HG03064 (cell line): Measurements from ENCODE around the gene FAM9A.
"Not testable (repeated sequence)": the region's sequence is repeated elsewhere in the genome, so short reads cannot be mapped to it uniquely, and the experiment has no call there.

Source experiments
- ATAC-seq: cut with Tn5 transposase; IDR thresholded peaks from one replicate; pipeline ENCODE4 v1.9.1; 2021; ENCODE audit warnings: low read depth; ENCODE audit not compliant: unreplicated experiment

The FAM9A gene

DNA sequence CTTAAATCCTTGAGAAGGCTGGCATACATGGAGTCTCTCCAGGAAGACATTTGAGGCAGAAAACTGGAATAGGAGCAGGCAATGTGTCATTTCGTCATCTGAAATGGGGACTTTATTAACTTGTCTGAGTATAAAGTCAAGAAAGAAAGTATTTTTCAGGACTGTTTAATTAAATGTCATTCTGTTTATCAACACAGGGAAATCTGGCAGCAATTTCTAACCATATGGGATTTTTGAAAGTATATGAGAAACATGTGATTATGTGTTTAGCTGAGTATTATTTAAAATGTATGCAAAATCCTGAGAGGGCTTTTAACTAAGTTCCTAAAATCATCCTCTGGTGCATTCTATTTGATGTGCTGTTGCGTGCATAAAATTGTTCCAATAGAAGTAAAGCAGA, 3.9 kb upstream of the FAM9A start:
- ATAC-seq: no peak

DNA sequence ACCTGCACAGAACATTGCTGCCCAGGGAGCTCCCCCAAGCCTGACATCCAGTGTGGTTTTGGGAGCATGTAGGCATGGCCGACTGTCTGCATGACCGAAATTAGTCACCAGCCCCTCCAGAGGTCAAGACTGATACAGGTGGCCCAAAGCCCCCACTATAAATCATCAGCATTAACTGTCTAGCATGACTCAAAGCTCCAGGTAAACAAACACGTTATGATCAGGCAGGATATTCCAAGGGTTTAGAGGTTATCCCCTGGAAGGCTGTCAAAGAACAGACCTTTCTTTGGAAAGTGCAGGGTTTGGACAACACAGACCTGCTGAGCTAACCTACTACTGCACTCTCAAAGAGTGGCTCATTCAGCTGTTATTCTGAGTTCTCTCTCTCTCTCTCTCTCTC, 2.1 kb upstream of the FAM9A start:
- ATAC-seq: no peak

DNA sequence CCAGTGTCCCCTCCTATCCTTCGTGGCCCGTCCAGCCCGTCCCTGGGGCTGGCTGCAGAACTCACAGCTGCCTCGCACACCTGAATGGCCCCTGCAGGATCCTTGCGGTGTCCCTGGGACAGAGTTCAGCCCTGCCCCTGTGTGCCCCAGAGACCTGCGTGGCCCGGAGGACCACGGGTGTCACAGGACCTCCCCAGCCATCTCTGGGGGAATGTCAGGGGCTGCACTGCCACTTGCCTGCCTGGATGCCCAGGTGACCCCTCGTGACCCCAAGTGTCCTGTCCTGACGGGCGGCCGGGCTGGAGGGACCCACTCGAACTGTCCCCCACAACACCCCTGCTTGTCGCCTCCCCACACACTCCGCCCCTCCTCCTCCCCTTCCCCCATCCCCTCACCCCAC, 832 bp downstream of the FAM9A start:
- not testable (repeated sequence) for ATAC-seq

DNA sequence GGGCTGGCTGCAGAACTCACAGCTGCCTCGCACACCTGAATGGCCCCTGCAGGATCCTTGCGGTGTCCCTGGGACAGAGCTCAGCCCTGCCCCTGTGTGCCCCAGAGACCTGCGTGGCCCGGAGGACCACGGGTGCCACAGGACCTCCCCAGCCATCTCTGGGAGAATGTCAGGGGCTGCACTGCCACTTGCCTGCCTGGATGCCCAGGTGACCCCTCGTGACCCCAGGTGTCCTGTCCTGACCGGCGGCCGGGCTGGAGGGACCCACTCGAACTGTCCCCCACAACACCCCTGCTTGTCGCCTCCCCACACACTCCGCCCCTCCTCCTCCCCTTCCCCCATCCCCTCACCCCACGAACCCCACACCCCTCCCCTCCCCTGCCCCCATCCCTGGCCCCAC, 1.9 kb downstream of the FAM9A start:
- not testable (repeated sequence) for ATAC-seq

DNA sequence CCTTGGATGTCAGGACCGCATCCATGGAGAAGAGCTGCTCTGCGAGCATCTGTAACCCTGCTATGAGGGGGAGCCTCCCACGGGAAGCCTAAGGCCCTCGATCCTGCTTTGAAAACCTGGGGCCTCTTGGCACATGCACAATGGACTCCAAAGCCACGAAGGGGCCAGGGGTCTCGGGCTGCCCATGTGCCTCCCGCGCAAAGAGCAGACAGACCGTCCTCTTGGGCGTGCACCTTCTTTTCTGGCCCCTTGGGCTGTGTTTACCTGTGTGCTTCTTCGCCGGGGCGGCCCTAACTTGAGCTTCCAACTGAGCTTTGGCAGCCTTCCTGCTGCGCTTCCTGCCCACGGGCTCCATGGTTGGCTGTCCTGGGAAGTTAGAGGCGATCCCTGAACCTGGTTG, 2.5 kb downstream of the FAM9A start:
- not testable (repeated sequence) for ATAC-seq

DNA sequence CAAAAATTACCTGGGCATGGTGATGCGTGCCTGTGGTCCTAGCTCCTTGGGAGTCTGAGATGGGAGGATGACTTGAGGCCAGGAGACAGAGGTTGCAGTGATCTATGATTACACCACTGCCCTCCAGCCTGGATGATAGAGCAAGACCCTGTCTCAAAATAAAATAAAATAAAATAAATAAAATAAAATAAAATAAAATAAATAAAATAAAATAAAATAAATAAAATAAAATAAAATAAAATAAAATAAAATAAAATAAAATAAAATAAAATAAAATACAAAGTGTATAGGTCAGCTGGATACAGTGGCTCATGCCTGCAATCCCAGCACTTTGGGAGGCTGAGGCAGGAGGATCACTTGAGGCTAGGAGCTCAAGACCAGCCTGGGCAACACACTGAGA, 14.1 kb downstream of the FAM9A start:
- not testable (repeated sequence) for ATAC-seq

DNA sequence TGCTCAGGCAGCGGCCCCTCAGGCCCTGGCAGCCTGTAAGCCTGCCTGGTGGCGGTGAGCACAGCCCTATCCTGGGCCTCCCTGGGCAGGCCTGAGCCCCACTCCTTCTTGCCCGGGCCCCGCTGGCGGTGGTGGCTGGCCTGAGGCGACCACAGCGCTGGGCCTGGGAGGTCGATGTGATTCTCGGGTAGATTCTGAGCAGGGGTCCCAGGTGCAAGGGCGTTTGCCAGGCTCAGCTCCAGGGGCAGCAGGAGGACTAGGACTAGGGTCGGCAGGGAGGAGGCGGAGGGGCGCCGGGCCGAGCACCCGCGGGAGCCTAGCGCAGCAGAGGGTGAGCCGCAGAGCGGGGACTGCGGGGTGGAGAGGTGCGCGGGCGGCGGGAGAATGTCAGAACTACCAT, 17.0 kb downstream of the FAM9A start:
- no peak for ATAC-seq

DNA sequence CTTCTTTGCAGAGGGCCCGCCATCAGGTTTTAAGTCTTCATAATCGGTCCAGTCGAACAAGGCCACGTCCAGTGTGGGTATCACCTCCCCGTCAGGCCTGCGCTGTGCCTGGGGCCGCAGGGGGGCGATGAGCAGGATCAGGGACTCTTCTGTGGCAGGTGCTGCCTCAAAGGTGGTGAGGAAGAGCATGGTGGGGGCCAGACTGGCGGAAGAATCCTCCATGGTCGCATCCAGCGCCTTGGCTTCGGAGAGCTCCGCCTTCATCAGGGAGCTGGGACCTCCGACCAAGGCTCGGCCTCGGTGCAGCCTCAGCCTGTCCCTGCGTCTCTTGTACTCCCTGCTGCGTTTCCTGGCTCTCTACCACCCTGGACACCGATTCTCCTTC, 17.5 kb downstream of the FAM9A start:
- ATAC-seq: no peak

DNA sequence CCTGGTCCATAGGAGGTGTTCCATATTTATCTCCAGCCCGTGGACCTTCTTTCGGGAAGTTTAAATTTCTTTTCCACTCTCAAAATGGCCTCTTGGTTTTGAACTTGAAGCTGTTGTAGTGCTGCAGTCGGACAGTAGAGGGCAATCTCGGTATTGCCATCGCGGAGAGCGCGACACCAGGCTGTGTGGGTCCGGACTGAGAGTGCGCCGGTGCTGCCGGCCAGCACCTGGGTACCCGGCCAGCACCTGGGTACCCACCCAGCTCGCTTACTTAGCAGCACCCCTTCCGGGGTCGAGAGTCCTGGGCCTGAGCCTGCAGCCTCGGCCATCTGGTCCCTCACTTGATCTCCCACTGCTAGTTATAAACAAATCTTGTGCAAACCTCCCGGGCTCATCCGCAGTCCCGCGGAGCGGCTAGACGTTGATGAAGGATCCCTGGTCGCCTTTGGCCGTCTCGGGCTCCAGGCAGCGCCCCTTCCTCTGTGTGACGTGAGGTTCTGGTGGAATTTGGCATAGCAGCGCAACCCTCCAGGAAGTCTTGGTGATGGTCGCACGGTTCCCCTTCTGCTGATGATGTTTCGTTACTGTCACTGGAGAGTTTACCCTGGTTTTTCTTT, 18.0 kb downstream of the FAM9A start:
- no peak for ATAC-seq

DNA sequence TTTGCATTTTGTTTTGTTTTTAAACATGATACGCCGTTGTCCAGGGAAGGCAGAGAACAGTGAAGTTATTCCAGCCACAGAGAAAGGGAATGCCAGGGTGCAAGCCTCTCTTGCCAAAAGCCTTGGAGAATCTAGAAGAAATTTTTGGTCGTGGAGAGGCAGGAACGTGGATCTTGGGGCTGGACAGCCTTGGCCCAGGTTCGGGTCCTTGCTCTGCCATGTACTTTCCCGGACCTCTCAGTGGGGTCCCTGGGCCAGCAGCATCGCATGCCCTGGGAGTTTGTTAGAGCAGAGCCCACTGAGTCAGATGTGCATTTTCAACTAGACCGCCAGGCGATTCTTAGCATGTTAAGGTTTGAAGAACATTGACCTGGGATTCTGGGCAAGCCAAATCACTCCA, 18.6 kb downstream of the FAM9A start:
- no peak for ATAC-seq

DNA sequence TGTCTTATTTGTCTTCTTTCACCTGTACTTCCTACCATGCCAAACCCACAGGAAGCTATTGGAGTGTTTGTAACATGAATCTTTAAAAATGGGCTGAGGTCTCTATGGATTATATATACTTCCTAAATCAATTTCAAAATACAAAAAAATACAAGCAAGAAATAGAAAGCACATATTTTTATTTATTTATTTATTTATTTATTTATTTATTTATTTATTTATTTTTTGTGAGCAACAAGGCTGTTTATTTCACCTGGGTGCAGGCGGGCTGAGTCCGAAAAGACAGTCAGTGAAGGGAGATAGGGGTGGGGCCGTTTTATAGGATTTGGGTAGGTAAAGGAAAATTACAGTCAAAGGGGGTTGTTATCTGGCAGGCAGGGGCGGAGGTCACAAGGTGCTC, 19.3 kb downstream of the FAM9A start:
- ATAC-seq: not testable (repeated sequence)

DNA sequence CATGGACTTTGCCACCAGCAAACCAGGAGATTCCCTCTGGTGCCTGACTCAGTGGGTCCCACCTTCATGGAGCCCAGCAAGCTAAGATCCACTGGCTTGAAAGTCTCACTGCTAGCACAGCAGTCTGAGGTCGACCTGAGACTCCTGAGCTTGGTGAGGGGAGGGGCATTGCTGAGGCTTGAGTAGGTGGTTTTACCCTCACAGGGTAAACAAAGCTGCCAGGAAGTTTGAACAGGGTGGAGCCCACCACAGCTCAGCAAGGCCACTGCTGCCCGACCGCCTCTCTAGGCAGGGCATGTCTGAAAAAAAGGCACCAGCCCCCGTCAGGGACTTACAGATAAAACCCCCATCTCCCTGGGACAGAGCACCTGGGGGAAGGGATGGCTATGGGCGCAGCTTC, 28.1 kb downstream of the FAM9A start:
- ATAC-seq: no peak

DNA sequence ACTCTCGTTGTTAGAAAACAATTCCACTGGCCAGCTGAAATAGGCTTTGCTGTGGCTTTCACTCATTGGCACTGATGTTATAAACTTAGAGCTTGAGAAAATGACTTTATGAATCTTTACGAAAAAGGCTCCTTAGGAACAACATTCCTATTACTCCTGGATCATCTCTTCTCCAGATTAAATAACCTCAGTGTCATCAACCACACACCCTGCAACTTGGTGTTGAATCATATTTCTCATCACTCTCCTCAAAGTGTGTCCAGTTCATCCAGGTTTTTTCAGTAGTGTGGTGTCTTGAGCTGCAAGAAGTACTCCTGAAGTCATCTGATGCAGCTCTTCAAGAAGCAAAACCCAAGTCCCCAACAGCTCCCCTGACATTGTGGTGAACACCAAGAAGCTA, 41.2 kb downstream of the FAM9A start:
- ATAC-seq: no peak

DNA sequence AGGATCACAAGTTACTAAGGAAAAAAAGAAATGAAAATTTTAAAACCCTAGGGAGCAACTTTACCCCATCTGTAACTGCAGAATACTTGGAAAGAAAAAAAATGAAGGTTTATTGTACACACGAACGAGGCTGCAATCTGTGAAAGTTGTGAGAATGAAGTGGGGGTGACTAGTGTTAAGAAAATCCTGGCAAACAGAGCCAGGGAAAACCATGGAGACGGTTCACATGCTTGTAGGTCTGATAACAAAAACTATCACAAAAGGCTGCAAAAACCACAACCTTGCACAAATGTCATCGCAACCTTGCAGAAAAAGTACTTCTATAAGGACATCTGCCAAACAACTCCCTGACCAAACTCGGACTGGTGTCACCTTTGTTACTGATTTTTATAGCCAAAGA, 42.5 kb downstream of the FAM9A start:
- not testable (repeated sequence) for ATAC-seq

DNA sequence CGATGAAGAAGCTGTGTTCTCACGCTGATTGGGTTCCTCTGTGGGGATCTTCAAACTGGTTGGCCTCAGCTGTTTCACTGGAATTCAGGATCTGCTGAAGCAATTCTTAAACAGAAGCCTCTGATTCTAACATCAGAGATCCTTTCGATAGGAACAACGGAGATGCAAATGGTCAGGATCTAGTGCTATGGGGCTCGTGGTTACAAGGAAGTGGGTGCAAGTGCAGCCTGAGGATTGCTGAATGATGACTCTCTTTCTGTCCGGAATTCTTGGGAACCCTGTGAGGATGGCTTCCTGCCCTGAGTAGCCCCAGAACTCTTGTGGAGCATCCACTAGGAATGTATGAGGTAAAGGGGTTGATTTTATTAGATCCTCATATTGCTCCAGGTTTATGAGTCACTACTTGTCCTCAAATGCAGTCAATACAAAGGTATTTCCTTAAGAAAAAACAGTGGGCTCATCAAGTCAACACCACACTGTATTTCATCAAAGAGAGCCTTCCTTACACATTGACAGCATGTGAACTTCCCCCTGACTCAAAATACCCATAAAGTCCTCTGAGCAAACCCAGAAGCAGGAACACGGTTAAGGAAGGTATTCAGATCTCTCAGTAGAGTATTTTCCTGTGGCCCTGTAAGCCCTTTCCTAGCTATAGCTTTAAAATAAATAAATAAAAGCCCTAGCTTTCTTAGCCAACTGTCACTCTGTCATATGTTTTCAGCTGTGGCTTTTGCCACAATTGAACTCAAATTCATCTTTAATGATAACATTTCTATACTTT, 43.4 kb downstream of the FAM9A start:
- ATAC-seq: not testable (repeated sequence)

DNA sequence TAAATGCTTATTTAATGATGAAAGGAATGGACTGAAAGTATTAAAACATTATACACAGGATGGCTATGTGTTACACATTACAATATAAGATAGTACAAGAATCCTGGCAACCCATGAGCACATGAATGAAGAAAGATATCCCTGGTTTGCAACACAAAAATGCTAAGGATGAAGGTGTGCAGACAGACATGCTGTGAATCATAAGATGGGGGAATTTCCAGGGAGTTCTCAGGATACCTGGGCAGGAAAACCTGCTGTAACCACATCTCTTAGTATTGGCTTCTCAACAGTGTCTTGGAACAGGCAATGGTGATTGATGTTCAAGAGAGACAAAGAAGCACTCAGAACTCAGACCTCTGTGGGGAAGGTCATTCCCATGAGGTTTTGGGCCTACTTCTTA, 45.4 kb downstream of the FAM9A start:
- no peak for ATAC-seq

DNA sequence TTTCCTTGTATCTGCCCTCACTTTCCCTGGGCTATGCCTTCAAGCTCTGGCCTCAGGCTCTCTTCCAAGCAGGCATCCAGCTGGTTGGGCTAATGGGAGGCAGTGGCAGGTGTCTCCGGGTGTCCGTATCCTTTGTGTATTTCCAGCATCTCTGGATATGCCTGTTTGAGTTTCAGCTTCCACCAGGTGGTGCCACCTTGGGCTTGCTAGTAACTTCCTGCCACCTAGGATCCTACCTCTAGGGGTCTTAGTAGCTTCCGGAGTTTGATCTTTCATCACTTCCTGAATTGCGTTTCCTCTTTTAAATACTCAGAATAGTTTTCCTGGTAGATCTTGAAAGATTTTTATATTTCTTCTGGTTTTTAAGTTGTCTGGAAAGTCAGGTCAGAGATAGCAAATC, 46.1 kb downstream of the FAM9A start:
- no peak for ATAC-seq

DNA sequence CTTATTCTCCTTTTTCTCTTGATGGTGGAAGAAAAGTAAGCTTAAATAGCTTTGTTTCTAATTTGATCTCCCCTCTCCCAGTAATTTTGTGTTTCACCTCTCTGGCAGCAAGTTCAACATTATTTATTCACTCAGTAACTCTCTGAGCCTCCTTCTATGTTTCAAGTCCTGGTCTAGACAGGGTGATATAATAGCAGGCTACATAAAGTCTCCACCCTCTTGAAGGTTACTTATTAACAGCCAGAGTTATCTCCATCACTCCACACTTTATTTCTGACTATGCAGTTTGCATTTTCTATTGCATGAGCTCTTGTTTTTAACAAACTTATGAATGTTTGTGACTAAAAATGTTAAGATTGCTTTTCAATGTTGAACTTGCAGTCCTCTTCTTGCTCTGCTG, 51.5 kb downstream of the FAM9A start:
- no peak for ATAC-seq

DNA sequence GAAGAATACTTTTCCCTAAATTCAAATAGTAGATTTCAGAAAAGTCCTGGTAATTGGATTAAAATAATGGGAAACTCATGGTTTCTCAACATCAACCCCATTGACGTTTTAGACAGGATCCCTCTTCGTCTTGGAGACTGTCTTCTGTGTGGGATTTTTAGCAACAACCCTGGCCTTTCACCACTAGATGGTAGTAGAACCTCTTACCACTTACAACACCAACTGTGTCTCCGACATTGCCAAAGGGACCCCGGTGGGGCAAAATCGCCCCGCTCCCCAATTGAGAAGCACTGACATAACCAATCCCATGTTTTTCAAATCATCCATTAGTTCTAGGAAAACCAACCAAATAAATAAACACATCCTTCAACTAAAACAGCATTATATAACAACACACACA, 52.3 kb downstream of the FAM9A start:
- no peak for ATAC-seq

DNA sequence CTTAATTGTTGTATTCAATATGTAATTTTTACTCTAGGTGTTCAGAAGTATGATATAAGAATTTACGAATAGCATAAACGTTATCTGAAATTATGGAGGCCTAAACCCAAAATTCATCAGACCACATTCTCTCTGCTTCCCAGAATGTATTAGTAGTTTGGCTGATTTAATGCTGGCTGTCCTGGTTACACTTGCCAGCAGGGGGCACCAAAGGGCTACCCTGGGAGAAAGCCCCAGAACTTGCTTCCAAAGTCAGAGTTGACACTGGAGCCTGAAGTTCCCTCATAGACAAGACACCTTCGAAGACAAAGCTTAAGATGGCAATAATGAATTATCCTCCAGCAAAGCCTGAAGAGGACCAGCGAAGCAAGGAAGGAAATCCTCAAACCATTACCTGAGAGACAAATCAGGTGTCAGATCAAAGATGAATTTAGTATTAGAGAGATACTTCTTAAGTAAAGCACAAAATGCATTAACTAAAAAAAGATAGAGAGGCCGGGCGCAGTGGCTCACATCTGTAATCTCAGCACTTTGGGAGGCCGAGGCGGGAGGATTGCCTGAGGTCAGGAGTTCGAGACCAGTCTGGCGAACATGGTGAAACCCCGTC, 58.0 kb downstream of the FAM9A start:
- ATAC-seq: no peak

DNA sequence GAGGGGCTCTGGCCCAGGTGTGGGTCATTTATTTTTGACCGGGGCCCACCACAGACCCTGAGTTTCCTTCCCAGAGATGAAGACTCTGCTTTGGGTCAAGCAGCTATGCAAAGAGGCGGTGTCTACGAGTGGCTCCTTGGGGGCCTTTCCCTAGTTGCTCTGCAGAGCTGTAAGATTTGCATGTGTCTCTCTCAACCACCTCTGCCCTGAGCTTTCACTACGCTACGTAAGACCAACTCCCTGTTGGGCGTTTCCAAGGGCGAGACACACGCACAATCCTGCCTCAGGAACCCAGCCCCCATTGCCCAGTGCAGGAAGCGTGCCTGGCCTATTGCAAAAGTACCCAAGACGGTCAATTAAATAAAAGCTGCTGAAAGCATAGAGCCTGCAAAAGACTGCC, 59.2 kb downstream of the FAM9A start:
- ATAC-seq: no peak
